ENCODE results near the gene AMZ1.
"Not testable (repeated sequence)": the region's sequence is repeated elsewhere in the genome, so short reads cannot be mapped to it uniquely, and the experiment has no call there.

The AMZ1 gene

GRCh38 chr7:2714636-2715035 is 26.6 kb downstream of the AMZ1 start:
- no peak for DNase-seq

- peak; percentile 52 for DNase-seq
These were observed 27.6 kb downstream of the AMZ1 start for GRCh38 chr7:2715341-2716231.

- DNase-seq, result no peak
These were observed 28.5 kb downstream of the AMZ1 start for GRCh38 chr7:2716488-2716887.

- DNase-seq, result no peak
These were observed 28.9 kb downstream of the AMZ1 start for GRCh38 chr7:2716906-2717292.

- DNase-seq, result peak; percentile 24
These were observed 29.6 kb downstream of the AMZ1 start for GRCh38 chr7:2717293-2718261.

GRCh38 chr7:2718296-2718965 is 30.4 kb downstream of the AMZ1 start:
- no peak for DNase-seq

GRCh38 chr7:2719007-2719406 is 31.0 kb downstream of the AMZ1 start:
- peak; percentile 74 for DNase-seq

GRCh38 chr7:2720024-2720423 is 32.0 kb downstream of the AMZ1 start:
- peak; percentile 28 for DNase-seq

GRCh38 chr7:2721842-2722241 is 33.8 kb downstream of the AMZ1 start:
- DNase-seq, result no peak

- DNase-seq, result no peak
These were observed 34.6 kb downstream of the AMZ1 start for GRCh38 chr7:2722591-2722990.

- DNase-seq, result no peak
These were observed 35.3 kb downstream of the AMZ1 start for GRCh38 chr7:2723138-2723850.

GRCh38 chr7:2724036-2724435 is 36.0 kb downstream of the AMZ1 start:
- not testable (repeated sequence) for DNase-seq

GRCh38 chr7:2724453-2725177 is 36.6 kb downstream of the AMZ1 start:
- no peak for DNase-seq

GRCh38 chr7:2725178-2726105 is 37.4 kb downstream of the AMZ1 start:
- no peak for DNase-seq

- no peak for DNase-seq
These were observed 38.5 kb downstream of the AMZ1 start for GRCh38 chr7:2726316-2727018.

- DNase-seq, result not testable (repeated sequence)
These were observed 39.2 kb downstream of the AMZ1 start for GRCh38 chr7:2727206-2727605.

GRCh38 chr7:2728316-2729030 is 40.5 kb downstream of the AMZ1 start:
- DNase-seq, result no peak

GRCh38 chr7:2729031-2729892 is 41.3 kb downstream of the AMZ1 start:
- no peak for DNase-seq

Data from activated CD4-positive, alpha-beta T cell treated with anti-CD3 and anti-CD28 coated beads, Interleukin-2, amount 50 U/mL, for 16 hours (primary cell).